Activated T-cell treated with anti-CD3 and anti-CD28 coated beads, Interleukin-2, amount 50 U/mL, for 48 hours (primary cell): ENCODE results near the gene HINFP.
"Not testable (repeated sequence)": the region's sequence is repeated elsewhere in the genome, so short reads cannot be mapped to it uniquely, and the experiment has no call there.

Experiments
- DNase-seq, 2 experiments: peaks; one replicate each; pipeline ENCODE4 v3.0.0-alpha.2; 2020

Gene HINFP

GRCh38 chr11:119160151-119160550 lies 38.8 kb downstream of the HINFP start:
- no peak for DNase-seq

GRCh38 chr11:119161871-119162270 lies 40.5 kb downstream of the HINFP start:
- no peak for DNase-seq

GRCh38 chr11:119166368-119167076 lies 45.1 kb downstream of the HINFP start:
- no peak for DNase-seq

- not testable (repeated sequence) for DNase-seq
These were observed 45.7 kb downstream of the HINFP start for GRCh38 chr11:119167077-119167458.

GRCh38 chr11:119167933-119168332 lies 46.6 kb downstream of the HINFP start:
- no peak for DNase-seq

- DNase-seq, result peak; percentile 87 to 91
These were observed 47.3 kb downstream of the HINFP start, which contains the start of gene NLRX1 for GRCh38 chr11:119168471-119169281. NLRX1 (plus strand) TSS chr11:119168725; CDS start chr11:119171404, 2,679 bp downstream.

- peak; percentile 65 to 69 for DNase-seq
These were observed 47.9 kb downstream of the HINFP start for GRCh38 chr11:119169282-119169719.

- no peak for DNase-seq
These were observed 51.1 kb downstream of the HINFP start for GRCh38 chr11:119172513-119172912.

- DNase-seq, result no peak
These were observed 52.1 kb downstream of the HINFP start for GRCh38 chr11:119173453-119173852.

- no peak for DNase-seq
These were observed 54.2 kb downstream of the HINFP start for GRCh38 chr11:119175493-119176077.

GRCh38 chr11:119178166-119178680 lies 56.8 kb downstream of the HINFP start:
- no peak for DNase-seq

- DNase-seq, result no peak
These were observed 58.0 kb downstream of the HINFP start for GRCh38 chr11:119179342-119179741.

GRCh38 chr11:119179983-119180382 lies 58.6 kb downstream of the HINFP start:
- no peak for DNase-seq

GRCh38 chr11:119180729-119181676 lies 59.6 kb downstream of the HINFP start:
- DNase-seq, result no peak

GRCh38 chr11:119181677-119182412 lies 60.5 kb downstream of the HINFP start:
- DNase-seq, result no peak

GRCh38 chr11:119184399-119184798 lies 63.0 kb downstream of the HINFP start:
- DNase-seq, result not testable (repeated sequence)
